SH-SY5Y (cell line): ENCODE measurements around the gene PLN.

Source experiments
- GATA2 ChIP-seq: IDR thresholded peaks from 2 replicates; pipeline ENCODE4 v1.6.1; 2011; ENCODE audit warnings: mild to moderate bottlenecking, low read depth, low read length
- GATA3 ChIP-seq: IDR thresholded peaks from 2 replicates; pipeline ENCODE4 v1.6.1; 2011; ENCODE audit warnings: low read depth, mild to moderate bottlenecking, low read length, moderate library complexity

- no peak for TF ChIP-seq GATA2
- TF ChIP-seq GATA3, result no peak
These were observed 40.5 kb upstream of the PLN start for GRCh38 chr6:118507636-118508035.
